ENCODE measurements around the gene SLC9A8. TPM values are rescaled to one million over a fixed set of nuclear protein-coding genes. Genes with fewer than 3 reads are reported as not detected.

The SLC9A8 gene
- total and polyA plus RNA-seq, 2 of the 4 experiments (the other 2 are of a cell fraction) = 4.1 to 5.0 TPM

- Histone ChIP-seq H4K20me1 (ENCODE audit: insufficient read depth, low read length) (peaks cover 38% of the 10 kb centered on the region), H3K27ac (ENCODE audit: insufficient read depth, low read length) (peak within 1 kb of the TSS; percentile 87), H2BK120ac (ENCODE audit: low read depth, low read length) (peak within 1 kb of the TSS; percentile 93), H4K5ac (ENCODE audit: low read depth, low read length) (peak within 1 kb of the TSS; percentile 90), H2AFZ (replicated peaks; ENCODE audit: low read length, poor library complexity) (peak within 1 kb of the TSS; percentile 91), H4K8ac (ENCODE audit: low read depth in 2 of 2, low read length in 2 of 2) (peak within 1 kb of the TSS; percentile 96 to 98), H3K36me3 (ENCODE audit: control insufficient read depth, insufficient read depth, low read length) (peaks cover 5% of the 10 kb centered on the region), H4K91ac (ENCODE audit: insufficient read depth, low read depth, low read length) (peak within 1 kb of the TSS; percentile 64), H3K9ac (ENCODE audit: low read depth, low read length) (peak within 1 kb of the TSS; percentile 68), H3K27me3 (ENCODE audit: control insufficient read depth, insufficient read depth, low read length) (no peaks in the 10 kb centered on the region), H3K4me3 (ENCODE audit: insufficient read depth, low read depth, low read length) (peak within 1 kb of the TSS; percentile 93), H2BK5ac (ENCODE audit: low read depth, low read length, poor library complexity, severe bottlenecking) (peak within 1 kb of the TSS; percentile 82), H2BK15ac (ENCODE audit: low read depth, low read length) (peak within 1 kb of the TSS; percentile 90; the same call in 2 of the 3 replicates), H3K9me3 (ENCODE audit: control insufficient read depth, insufficient read depth, low read length) (no peaks in the 10 kb centered on the region), H3K4me2 (ENCODE audit: low read depth, low read length) (peak within 1 kb of the TSS; percentile 93), H3K4ac (ENCODE audit: low read depth, low read length) (peak within 1 kb of the TSS; percentile 91), H2AK5ac (ENCODE audit: low read depth, low read length) (peak within 1 kb of the TSS; percentile 84), H3K23ac (ENCODE audit: low read depth, low read length) (peak within 1 kb of the TSS; percentile 88), H3K9me1 (ENCODE audit: insufficient read depth, low read length) (peaks cover 20% of the 10 kb centered on the region), H2BK20ac (ENCODE audit: low read depth, low read length) (peak within 1 kb of the TSS; percentile 81), H2AK9ac (replicated peaks; ENCODE audit: low read depth, low read length, poor library complexity) (peak within 1 kb of the TSS; percentile 89), H3K14ac (replicated peaks; ENCODE audit: low read depth, low read length) (peak within 1 kb of the TSS; percentile 87), H3K18ac (ENCODE audit: low read depth, low read length) (peak within 1 kb of the TSS; percentile 28), H3K79me1 (ENCODE audit: low read depth in 1 of 2, low read length in 2 of 2) (peaks cover 0 to 48% of the 10 kb centered on the region in 2 experiments; a peak in 3 of 4 replicates), H3K56ac (ENCODE audit: extremely low read depth, insufficient read depth, low read length) (peak within 1 kb of the TSS; percentile 59), H3K4me1 (ENCODE audit: control insufficient read depth, insufficient read depth, low read length) (peaks cover 13% of the 10 kb centered on the region)
- BruUV-seq (replicated peaks) = no TSS peak
- intact Hi-C loops (cut with micrococcal nuclease) (no loop called here), dilution Hi-C loops (cut with HindIII; ENCODE audit: low sequenced_read_pairs, unreplicated experiment) (no loop called here), in situ Hi-C loops (cut with MboI; ENCODE audit: low sequenced_read_pairs) (no loop called here)
- peak; percentile 86 for DNase-seq
- ChIA-PET CTCF (interaction anchor here (1.2 kb wide), 1 partner anchor 135 kb away, joined by 3 read pairs; no protein-coding TSS in a partner anchor), POLR2A (ENCODE audit: unreplicated experiment) (no interaction called here)
- WGBS, 2 experiments (ENCODE audit: extremely low coverage in 2 of 2, insufficient read length in 1 of 2) = 3% methylated on average over 24 of the region's 79 CpGs; no CpG with 5 or more reads in 1 of the 2 experiments
- TF ChIP-seq MXI1 (IDR thresholded peaks at IDR 0.05; ENCODE audit: borderline replicate concordance, low read depth, low read length) (peak; percentile 87), CEBPB (IDR thresholded peaks at IDR 0.05; ENCODE audit: low read depth, low read length) (peak; percentile 72), SMC3 (IDR thresholded peaks at IDR 0.05; ENCODE audit: low read depth, low read length) (no peak), POLR2A (IDR thresholded peaks at IDR 0.05; ENCODE audit: low read depth, low read length) (peak; percentile 86), USF2 (IDR thresholded peaks at IDR 0.05; ENCODE audit: low read depth, low read length) (peak; percentile 77), CTCF (conservative IDR thresholded peaks at IDR 0.05; ENCODE audit: low read depth, low read length) (0 out of 2 replicates have a peak, but pooled peaks have one; percentile 6), NFE2L2 (IDR thresholded peaks at IDR 0.05; ENCODE audit: low read depth, low read length) (no peak), BHLHE40 (IDR thresholded peaks at IDR 0.05; ENCODE audit: low read depth, low read length) (peak; percentile 58; the same call in 1 of the 2 replicates)
- ATAC-seq (ENCODE audit: low read depth) = peak; percentile 97
Observed at GRCh38 chr20:49936153-49937026, 123.8 kb downstream of the SLC9A8 start, which contains the start of gene RNF114. Gene RNF114, plus strand, starts transcription at chr20:49936397. Its CDS starts 16 bp downstream, at chr20:49936413.
